K562 (cell line): ENCODE results near the gene SLC27A2. TPM values are rescaled to one million over a fixed set of nuclear protein-coding genes. Genes with fewer than 3 reads are reported as not detected.

ENCODE experiments used
- ATAC-seq: fragments of 200-7000 bp; cut with Tn5 transposase; 3 replicates; pipeline ENCODE4 v1.9.1; 2020; ENCODE audit warnings: moderate library complexity
- BruUV-seq: library from RNA; stranded (reverse); fragments of 400-500 nt; replicated peaks from 2 replicates; lab custom pipeline; 2021; lab: Mats Ljungman, UMichigan
- CTCF ChIA-PET: fragments of 300-600 bp; formaldehyde crosslinking; extraction: SDS; loops from one replicate; lab custom pipeline; 2021; ENCODE audit warnings: low intra/inter-chr PET ratio; lab: Yijun Ruan, JAX
- POLR2A ChIA-PET: fragments of 300-600, 350-650 bp; sonication (Branson Sonifier 250); formaldehyde crosslinking; extraction: SDS; loops from one replicate; lab custom pipeline; 2021; ENCODE audit warnings: antibody characterized with exemption, inconsistent platforms; lab: Yijun Ruan, JAX
- DNase-seq, 4 experiments: peaks; one replicate each; pipeline versions ENCODE4 v3.0.0 to v3.0.0-alpha.2; 2011 to 2018; ENCODE audit warnings: low spot score in 3 of 4, mixed read lengths in 3 of 4; ENCODE audit errors: extremely low read depth in 1 of 4
- FAIRE-seq: peaks from 2 replicates; lab custom pipeline; 2011; peaks lifted over from hg19 to GRCh38; lab: Jason Lieb, UNC
- H2AFZ ChIP-seq: 2 replicates; pipeline ENCODE4 v1.6.0; 2011; ENCODE audit warnings: low read depth, low read length, control low read depth, inconsistent platforms
- H3K27ac ChIP-seq: fragments of 200-600 bp; 3 replicates; pipeline ENCODE4 v1.8.0; 2011; ENCODE audit warnings: low read depth, mild to moderate bottlenecking, control low read depth, inconsistent platforms, low read length, moderate library complexity, mixed read lengths; ENCODE audit errors: extremely low read depth
- H3K27me3 ChIP-seq, 2 experiments: fragments of 300-600 bp in 1 of 2; 2 replicates in 1 of 2; 3 replicates in 1 of 2; pipeline versions ENCODE4 v1.6.0 to v1.8.0; 2011; ENCODE audit warnings: inconsistent platforms in 2 of 2, low read length in 2 of 2, mild to moderate bottlenecking in 1 of 2, mixed read lengths in 1 of 2, moderate library complexity in 1 of 2; ENCODE audit not compliant: control insufficient read depth in 2 of 2, insufficient read depth in 2 of 2
- H3K36me3 ChIP-seq: fragments of 300-600 bp; 3 replicates; pipeline ENCODE4 v1.8.0; 2011; ENCODE audit warnings: mild to moderate bottlenecking, low read length, inconsistent platforms; ENCODE audit not compliant: control insufficient read depth, insufficient read depth
- H3K4me1 ChIP-seq, 2 experiments: fragments of 200-600 bp in 1 of 2; replicated peaks in 1 of 2; 2 replicates in 1 of 2; 3 replicates in 1 of 2; pipeline versions ENCODE4 v1.5.1 to v1.8.0; 2011; ENCODE audit warnings: inconsistent platforms in 2 of 2, low read length in 2 of 2, mild to moderate bottlenecking in 1 of 2, mixed read lengths in 1 of 2, moderate library complexity in 1 of 2; ENCODE audit not compliant: control insufficient read depth in 2 of 2, insufficient read depth in 2 of 2
- H3K4me2 ChIP-seq: 2 replicates; pipeline ENCODE4 v1.6.1; 2011; ENCODE audit warnings: low read length, control low read depth, inconsistent platforms, mixed read lengths; ENCODE audit not compliant: insufficient read depth
- H3K4me3 ChIP-seq: fragments of 200-600 bp; sonication (generic), shearing (Covaris generic); 2 replicates; pipeline ENCODE4 v1.5.1; 2016; ENCODE audit warnings: control low read depth, inconsistent platforms
- H3K79me2 ChIP-seq: fragments of 200-600 bp; 3 replicates; pipeline ENCODE4 v1.8.0; 2011; ENCODE audit warnings: low read length, inconsistent platforms; ENCODE audit not compliant: control insufficient read depth, insufficient read depth
- H3K9ac ChIP-seq, 2 experiments: 2 replicates each; pipeline versions ENCODE4 v1.6.0 to v1.6.1; 2011; ENCODE audit warnings: low read depth in 2 of 2, low read length in 2 of 2, control low read depth in 1 of 2, inconsistent platforms in 1 of 2, mild to moderate bottlenecking in 1 of 2, mixed read lengths in 1 of 2; ENCODE audit not compliant: insufficient read depth in 1 of 2
- H3K9me1 ChIP-seq: one replicate; pipeline ENCODE4 v1.6.0; 2011; ENCODE audit warnings: inconsistent platforms, mild to moderate bottlenecking, low read length, moderate library complexity; ENCODE audit not compliant: control insufficient read depth, insufficient read depth
- H3K9me3 ChIP-seq: replicated peaks from 2 replicates; pipeline ENCODE4 v1.5.1; 2011; ENCODE audit warnings: low read depth, low read length, inconsistent platforms; ENCODE audit not compliant: control insufficient read depth, insufficient read depth
- H4K20me1 ChIP-seq: replicated peaks from 2 replicates; pipeline ENCODE4 v1.6.1; 2011; ENCODE audit warnings: low read length, inconsistent platforms, mixed read lengths; ENCODE audit not compliant: control insufficient read depth, insufficient read depth
- ADNP ChIP-seq: fragments of 200-800 bp; sonication (Bioruptor generic); IDR thresholded peaks from 2 replicates; pipeline ENCODE4 v1.6.1; 2016; ENCODE audit warnings: missing genetic modification characterization, missing compliant biosample characterization
- CEBPB ChIP-seq: fragments of 450-650 bp; IDR thresholded peaks from 2 replicates; pipeline ENCODE4 v1.6.1; 2016; ENCODE audit warnings: missing genetic modification characterization, missing compliant biosample characterization
- FOXK1 ChIP-seq: sonication (generic); formaldehyde crosslinking; IDR thresholded peaks from 2 replicates; pipeline ENCODE4 v1.8.0; 2022; ENCODE audit warnings: missing genetic modification reagents, mild to moderate bottlenecking, borderline replicate concordance
- NFE2L1 ChIP-seq: fragments of 450-650 bp; IDR thresholded peaks from 2 replicates; pipeline ENCODE4 v1.6.1; 2016; ENCODE audit warnings: missing genetic modification characterization, low read depth, mild to moderate bottlenecking, missing compliant biosample characterization, moderate library complexity, borderline replicate concordance
- NFIC ChIP-seq: fragments of 450-650 bp; IDR thresholded peaks from 2 replicates; pipeline ENCODE4 v1.6.1; 2017; ENCODE audit warnings: mild to moderate bottlenecking, inconsistent platforms
- NFRKB ChIP-seq: fragments of 450-650 bp; IDR thresholded peaks from 2 replicates; pipeline ENCODE4 v1.6.1; 2016; ENCODE audit warnings: low read depth
- SMAD1 ChIP-seq: fragments of 150-350 bp; IDR thresholded peaks from 2 replicates; pipeline ENCODE4 v1.6.1; 2014; ENCODE audit warnings: low read length, low read depth; ENCODE audit not compliant: partially characterized antibody
- STAG1 ChIP-seq: sonication (generic); formaldehyde crosslinking; IDR thresholded peaks from 2 replicates; pipeline ENCODE4 v1.5.0; 2020; ENCODE audit warnings: missing genetic modification reagents, borderline replicate concordance
- WHSC1 ChIP-seq: IDR thresholded peaks from one replicate; pipeline ENCODE4 v1.6.1; 2012; ENCODE audit warnings: low read length, control low read depth, inconsistent platforms
- ZNF384 ChIP-seq: IDR thresholded peaks from 2 replicates; pipeline ENCODE4 v1.6.1; 2012; ENCODE audit warnings: low read depth, low read length, improper control_type of control experiment
- ZNF76 ChIP-seq: fragments of 250-450 bp; sonication (Bioruptor Pico); IDR thresholded peaks from 2 replicates; pipeline ENCODE4 v1.4.0; 2020; ENCODE audit warnings: mild to moderate bottlenecking, moderate library complexity, borderline replicate concordance
- WGBS: fragments of 100-300 bp; shearing (Covaris generic); methylation state at CpG from one replicate; pipeline ENCODE4 v1.1.6; 2016; ENCODE audit warnings: low coverage, mixed read lengths; ENCODE audit not compliant: insufficient coverage; ENCODE audit errors: missing lambda C conversion rate; 5-methylcytosine and 5-hydroxymethylcytosine counted together
- in situ Hi-C: fragments of 300-500 bp; cut with MboI; formaldehyde crosslinking; loops from 4 replicates; pipeline ENCODE4 v1.15.0; 2018; ENCODE audit warnings: inconsistent platforms, mixed read lengths
- intact Hi-C: fragments of 100-400 bp; cut with micrococcal nuclease; formaldehyde crosslinking; loops from 2 replicates; pipeline ENCODE4 v1.14.2; 2022
- polyA plus RNA-seq, 8 experiments: library from polyadenylated mRNA; depleted of rRNA in 4 of 8; stranded (reverse) in 5 of 8; unstranded in 3 of 8; fragments of >200 nt; fragmentation: Nextera tagmentation in 2 of 8; fragmentation: Illumina TruSeq in 1 of 8; extraction: Ambion mirVana in 2 of 8; extraction: Trizol in 1 of 8; gene quantifications; 2 replicates each; pipeline versions ENCODE4 v1.2.1 to v1.2.3, GENCODE V29; 2011 to 2014; ENCODE audit warnings: inconsistent platforms in 1 of 8, missing spikeins in 1 of 8
- total RNA-seq, 7 experiments: library from RNA; depleted of rRNA in 6 of 7; stranded (reverse); fragments of >200 nt in 6 of 7; fragmentation: Illumina TruSeq in 2 of 7; extraction: Trizol in 2 of 7; gene quantifications; 2 replicates each; pipeline versions ENCODE4 v1.2.1 to v1.2.3, GENCODE V29; 2011 to 2021; ENCODE audit warnings: low replicate concordance in 1 of 7
- TF ChIP-seq, protein P1 (sequence below): fragments of 250-450 bp; sonication (Bioruptor Pico); IDR thresholded peaks from 2 replicates; pipeline ENCODE4 v1.4.0; 2020
- TF ChIP-seq, protein P2 (sequence below), 2 experiments: IDR thresholded peaks in 1 of 2; conservative IDR thresholded peaks in 1 of 2; 2 replicates each; pipeline ENCODE4 v1.6.1; 2016; ENCODE audit warnings: low read depth in 2 of 2, mild to moderate bottlenecking in 1 of 2, missing compliant biosample characterization in 1 of 2, missing genetic modification characterization in 1 of 2, moderate library complexity in 1 of 2
- TF ChIP-seq, protein P3 (sequence below), 3 experiments: IDR thresholded peaks in 2 of 3; conservative IDR thresholded peaks in 1 of 3; 2 replicates each; pipeline ENCODE4 v1.5.1; 2011 to 2012; ENCODE audit warnings: low read length in 3 of 3, mild to moderate bottlenecking in 3 of 3, control low read depth in 2 of 3, improper control_type of control experiment in 1 of 3, inconsistent platforms in 1 of 3, low read depth in 1 of 3, mixed read lengths in 1 of 3, moderate library complexity in 1 of 3; ENCODE audit not compliant: insufficient read depth in 2 of 3

Gene SLC27A2
- total and polyA plus RNA-seq, 9 of the 15 experiments (the other 6 are each of a cell fraction or from before 2014, with no cell fraction given) = 4.9 to 38.0 (median 22.7) TPM

DNA sequence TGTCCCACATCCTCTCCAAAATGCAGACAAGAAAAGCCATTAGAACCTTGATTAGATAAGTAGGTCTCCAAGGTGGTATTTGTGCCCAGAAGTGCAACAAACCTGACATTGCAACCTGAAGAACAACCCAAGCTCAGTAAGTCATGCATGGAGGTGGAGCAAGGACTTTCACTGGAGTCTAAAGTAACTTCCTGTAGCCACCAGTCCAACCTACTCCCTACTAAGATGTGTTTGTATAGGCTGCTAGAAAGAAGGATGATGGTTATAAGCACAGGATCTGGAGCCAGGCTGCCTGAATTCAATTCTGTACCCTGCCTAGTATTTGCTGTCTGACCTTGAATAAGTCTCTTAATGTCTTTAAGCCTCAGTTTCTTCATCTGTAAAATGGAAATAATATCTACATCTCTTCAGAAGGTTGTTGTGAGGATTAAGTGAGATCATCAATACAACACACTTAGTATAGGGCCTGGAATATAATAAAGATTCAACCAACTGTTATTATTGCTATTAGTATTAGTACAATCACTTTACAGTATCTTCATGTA, 51.3 kb downstream of the SLC27A2 start (continued):
- no peak for TF ChIP-seq NFRKB
- TF ChIP-seq, protein P1, sequence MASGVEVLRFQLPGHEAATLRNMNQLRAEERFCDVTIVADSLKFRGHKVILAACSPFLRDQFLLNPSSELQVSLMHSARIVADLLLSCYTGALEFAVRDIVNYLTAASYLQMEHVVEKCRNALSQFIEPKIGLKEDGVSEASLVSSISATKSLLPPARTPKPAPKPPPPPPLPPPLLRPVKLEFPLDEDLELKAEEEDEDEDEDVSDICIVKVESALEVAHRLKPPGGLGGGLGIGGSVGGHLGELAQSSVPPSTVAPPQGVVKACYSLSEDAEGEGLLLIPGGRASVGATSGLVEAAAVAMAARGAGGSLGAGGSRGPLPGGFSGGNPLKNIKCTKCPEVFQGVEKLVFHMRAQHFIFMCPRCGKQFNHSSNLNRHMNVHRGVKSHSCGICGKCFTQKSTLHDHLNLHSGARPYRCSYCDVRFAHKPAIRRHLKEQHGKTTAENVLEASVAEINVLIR (CRISPR knock-in tag) = no peak
- no peak for TF ChIP-seq NFE2L1 (tag)
- peak; percentile 64; the same call in 1 of the 2 replicates for TF ChIP-seq ADNP (tag)
- TF ChIP-seq SMAD1 = no peak
- no peak for TF ChIP-seq WHSC1
- no peak for TF ChIP-seq FOXK1
- TF ChIP-seq ZNF76 (CRISPR knock-in tag) = no peak

DNA sequence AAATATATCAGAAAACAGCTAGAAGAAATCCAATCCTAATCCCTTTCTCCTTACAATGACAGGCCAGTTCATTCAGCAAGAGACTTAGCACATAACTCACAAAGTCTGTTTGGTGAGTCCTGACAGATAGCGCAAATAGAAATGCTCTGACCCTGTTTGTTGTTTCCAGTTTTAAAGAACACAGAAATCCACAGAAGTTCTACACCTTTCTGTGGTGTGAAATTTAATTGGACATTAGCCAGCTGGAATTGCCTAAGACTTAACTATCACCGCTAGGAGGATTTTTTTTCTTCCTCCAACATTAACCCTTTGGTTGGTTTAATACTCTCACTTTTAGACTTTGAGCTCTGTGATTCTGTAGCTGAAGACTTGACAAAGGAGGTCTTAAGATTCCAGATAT, 52.8 kb downstream of the SLC27A2 start:
- in situ Hi-C loops (no loop called here), intact Hi-C loops (loop anchor here (5.0 kb wide), 1 partner anchor 598 kb away; no protein-coding TSS in a partner anchor)
- Histone ChIP-seq H3K27me3 (no peaks in the 10 kb centered on the region), H3K4me1 (peaks cover 0 to 18% of the 10 kb centered on the region in 2 experiments; a peak in 2 of 5 replicates), H2AFZ (no peak overlapping the region), H3K4me3 (no peak overlapping the region), H3K27ac (no peak overlapping the region), H3K9me1 (no peaks in the 10 kb centered on the region), H3K9me3 (no peaks in the 10 kb centered on the region), H3K4me2 (no peak overlapping the region), H3K36me3 (peaks cover 11% of the 10 kb centered on the region; the same call in 2 of the 3 replicates), H3K79me2 (no peaks in the 10 kb centered on the region), H4K20me1 (no peaks in the 10 kb centered on the region), H3K9ac (no peak overlapping the region)
- CTCF ChIA-PET = interaction anchor here (0.6 kb wide), 1 partner anchor 1459 kb away, joined by 3 read pairs; no protein-coding TSS in a partner anchor
- POLR2A ChIA-PET = interaction anchor here (0.6 to 1.1 kb wide), 3 partner anchors 10 to 1289 kb away, joined by 3 read pairs; no protein-coding TSS in a partner anchor
- BruUV-seq = no TSS peak
- ATAC-seq (peak; percentile 25; the same call in 1 of the 3 replicates), DNase-seq (no peak), FAIRE-seq (peak; percentile 46)
- 45% methylated on average over 2 of the region's 2 CpGs for WGBS
- TF ChIP-seq STAG1 (CRISPR knock-in tag) = no peak
- TF ChIP-seq CEBPB = peak; percentile 83
- TF ChIP-seq NFIC = peak; percentile 78
- TF ChIP-seq, protein P2, sequence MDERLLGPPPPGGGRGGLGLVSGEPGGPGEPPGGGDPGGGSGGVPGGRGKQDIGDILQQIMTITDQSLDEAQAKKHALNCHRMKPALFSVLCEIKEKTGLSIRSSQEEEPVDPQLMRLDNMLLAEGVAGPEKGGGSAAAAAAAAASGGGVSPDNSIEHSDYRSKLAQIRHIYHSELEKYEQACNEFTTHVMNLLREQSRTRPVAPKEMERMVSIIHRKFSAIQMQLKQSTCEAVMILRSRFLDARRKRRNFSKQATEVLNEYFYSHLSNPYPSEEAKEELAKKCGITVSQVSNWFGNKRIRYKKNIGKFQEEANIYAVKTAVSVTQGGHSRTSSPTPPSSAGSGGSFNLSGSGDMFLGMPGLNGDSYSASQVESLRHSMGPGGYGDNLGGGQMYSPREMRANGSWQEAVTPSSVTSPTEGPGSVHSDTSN (CRISPR knock-in tag; IDR thresholded peaks at IDR 0.05; ENCODE audit: low read depth) = no peak
- TF ChIP-seq, protein P2 (tag; conservative IDR thresholded peaks at IDR 0.05; ENCODE audit: low read depth) = 0 out of 2 replicates have a peak, but pooled peaks have one; percentile 32
- TF ChIP-seq, protein P3, sequence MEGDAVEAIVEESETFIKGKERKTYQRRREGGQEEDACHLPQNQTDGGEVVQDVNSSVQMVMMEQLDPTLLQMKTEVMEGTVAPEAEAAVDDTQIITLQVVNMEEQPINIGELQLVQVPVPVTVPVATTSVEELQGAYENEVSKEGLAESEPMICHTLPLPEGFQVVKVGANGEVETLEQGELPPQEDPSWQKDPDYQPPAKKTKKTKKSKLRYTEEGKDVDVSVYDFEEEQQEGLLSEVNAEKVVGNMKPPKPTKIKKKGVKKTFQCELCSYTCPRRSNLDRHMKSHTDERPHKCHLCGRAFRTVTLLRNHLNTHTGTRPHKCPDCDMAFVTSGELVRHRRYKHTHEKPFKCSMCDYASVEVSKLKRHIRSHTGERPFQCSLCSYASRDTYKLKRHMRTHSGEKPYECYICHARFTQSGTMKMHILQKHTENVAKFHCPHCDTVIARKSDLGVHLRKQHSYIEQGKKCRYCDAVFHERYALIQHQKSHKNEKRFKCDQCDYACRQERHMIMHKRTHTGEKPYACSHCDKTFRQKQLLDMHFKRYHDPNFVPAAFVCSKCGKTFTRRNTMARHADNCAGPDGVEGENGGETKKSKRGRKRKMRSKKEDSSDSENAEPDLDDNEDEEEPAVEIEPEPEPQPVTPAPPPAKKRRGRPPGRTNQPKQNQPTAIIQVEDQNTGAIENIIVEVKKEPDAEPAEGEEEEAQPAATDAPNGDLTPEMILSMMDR (IDR thresholded peaks at IDR 0.05 in 2 of 3, conservative IDR thresholded peaks at IDR 0.05 in 1 of 3; ENCODE audit: insufficient read depth in 2 of 3, low read depth in 1 of 3, low read length in 3 of 3) = peak in 1 of 3 experiments; percentile 16; a peak in 1 of 6 replicates
- peak; percentile 28; the same call in 1 of the 2 replicates for TF ChIP-seq ZNF384
